ENCODE data around the gene MACF1.

DNA sequence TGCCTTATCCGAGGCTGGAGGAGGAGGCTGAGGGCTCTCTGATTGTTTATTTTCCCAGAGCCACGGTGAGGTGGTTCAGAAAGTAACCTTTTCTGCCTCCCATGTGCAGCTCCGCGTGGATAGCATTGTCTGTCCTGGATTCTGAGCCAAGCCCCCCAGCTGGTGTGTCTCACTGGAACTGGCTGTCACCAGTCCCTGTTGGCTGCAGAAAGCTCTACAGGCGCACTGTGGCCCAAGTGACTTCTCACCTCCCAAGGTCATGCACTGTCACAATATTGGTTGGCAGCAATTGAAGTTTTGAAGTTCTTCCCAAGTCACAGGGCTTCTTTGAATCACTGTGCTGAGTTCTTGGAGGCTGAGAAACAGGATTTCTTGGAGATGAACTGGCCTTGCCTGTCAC, 295.2 kb downstream of the MACF1 start:
- TF ChIP-seq CTCF (conservative IDR thresholded peaks at IDR 0.05; ENCODE audit: low read depth, low read length) (no peak), EZH2 (IDR thresholded peaks at IDR 0.05; ENCODE audit: borderline replicate concordance, low read depth, low read length, poor library complexity, severe bottlenecking) (no peak)

Measured in A673 (cell line).